Right cardiac atrium (tissue), 5 donors: Measurements from ENCODE around the gene TSC22D2. TPM values are rescaled to one million over a fixed set of nuclear protein-coding genes. Genes with fewer than 3 reads are reported as not detected.
"Not testable (repeated sequence)": the region's sequence is repeated elsewhere in the genome, so short reads cannot be mapped to it uniquely, and the experiment has no call there.

Experiments used
- ATAC-seq, 2 donors: fragments of 200-7000 bp; cut with Tn5 transposase; one replicate each; pipeline versions ENCODE4 v1.8.0 to v1.9.1; 2020; ENCODE audit warnings: moderate library complexity in 2 of 2, mild to moderate bottlenecking in 1 of 2
- DNase-seq, 3 donors: peaks; one replicate each; pipeline ENCODE4 v3.0.0-alpha.2; 2020
- H3K27ac ChIP-seq: one replicate; pipeline ENCODE4 v1.5.1; 2013; ENCODE audit warnings: mild to moderate bottlenecking, low read length, control low read depth, moderate library complexity
- H3K27me3 ChIP-seq: one replicate; pipeline ENCODE4 v1.6.1; 2013; ENCODE audit not compliant: control insufficient read depth, insufficient read depth
- H3K4me1 ChIP-seq: one replicate; pipeline ENCODE4 v1.6.1; 2013; ENCODE audit warnings: low read length; ENCODE audit not compliant: control insufficient read depth, insufficient read depth
- H3K4me3 ChIP-seq: one replicate; pipeline ENCODE4 v1.5.1; 2013; ENCODE audit warnings: low read length, control low read depth
- H3K9me3 ChIP-seq: one replicate; pipeline ENCODE4 v1.6.1; 2013; ENCODE audit warnings: low read length; ENCODE audit not compliant: control insufficient read depth
- WGBS: extraction: QIAGEN DNeasy Blood & Tissue Kit; methylation state at CpG from one replicate; pipeline ENCODE4 v1.1.7; 2013; 5-methylcytosine and 5-hydroxymethylcytosine counted together
- intact Hi-C, 4 donors: fragments of 100-400 bp; cut with DNase I; formaldehyde crosslinking; loops; one replicate each; pipeline versions ENCODE4 v1.11.0 to v1.14.0; 2022 to 2023
- polyA plus RNA-seq: library from polyadenylated mRNA; stranded (reverse); fragments of 200-250 nt; gene quantifications from one replicate; pipeline ENCODE4 v1.2.3, GENCODE V29; 2013
- total RNA-seq, 4 donors: library from RNA; stranded (reverse); fragmentation: NEBNext Ultra II Directional; extraction: Animal tissue kit (Norgen Biotek cat#: 25700); gene quantifications; one replicate each; pipeline ENCODE4 v1.2.1, GENCODE V29; 2021
- donor health status: healthy with polysubstance abuse.
- donor health status: DM: no; HTN: yes; CAD: no.
- donor health status: DM: no; HTN: no; CAD: no.
- donor health status: DM: no; HTN: yes; CAD: no; lungs with severe emphysema.
- donor health status: DM: yes; HTN: yes; CAD: no.

The TSC22D2 gene
- total and polyA plus RNA-seq, 5 donors = 22.6 to 43.6 (median 37.4) TPM

- H3K27ac ChIP-seq = no peak overlapping the region
- no peak overlapping the region for H3K4me3 ChIP-seq
- H3K27me3 ChIP-seq = no peaks in the 10 kb centered on the region
- H3K9me3 ChIP-seq = no peaks in the 10 kb centered on the region
- intact Hi-C loops = no loop called here
- ATAC-seq = no peak
- WGBS = 63% methylated on average over 1 of the region's 1 CpG
- no peaks in the 10 kb centered on the region for H3K4me1 ChIP-seq
- no peak for DNase-seq
These were observed 59.3 kb downstream of the TSC22D2 start for GRCh38 chr3:150467381-150467780.

- Histone ChIP-seq H3K27me3 (no peaks in the 10 kb centered on the region), H3K27ac (no peak overlapping the region), H3K4me3 (no peak overlapping the region), H3K4me1 (no peaks in the 10 kb centered on the region), H3K9me3 (no peaks in the 10 kb centered on the region)
- ATAC-seq = peak; percentile 62 to 90
- intact Hi-C loops = no loop called here
- peak in 2 of 3 donors; percentile 34 to 42 for DNase-seq
- WGBS = 81% methylated on average over 15 of the region's 15 CpGs
These were observed 61.2 kb downstream of the TSC22D2 start for GRCh38 chr3:150469031-150469930.

- peak in 1 of 2 donors; percentile 54 for ATAC-seq
- intact Hi-C loops = no loop called here
- Histone ChIP-seq H3K9me3 (no peaks in the 10 kb centered on the region), H3K4me1 (no peaks in the 10 kb centered on the region), H3K27me3 (no peaks in the 10 kb centered on the region), H3K4me3 (no peak overlapping the region), H3K27ac (no peak overlapping the region)
- 83% methylated on average over 7 of the region's 7 CpGs for WGBS
- no peak for DNase-seq
These were observed 62.0 kb downstream of the TSC22D2 start for GRCh38 chr3:150469931-150470740.

GRCh38 chr3:150472421-150472820, 64.3 kb downstream of the TSC22D2 start:
- no peaks in the 10 kb centered on the region for H3K4me1 ChIP-seq
- H3K9me3 ChIP-seq = no peaks in the 10 kb centered on the region
- 98% methylated on average over 1 of the region's 1 CpG for WGBS
- intact Hi-C loops = no loop called here
- no peak for ATAC-seq
- DNase-seq = no peak
- no peak overlapping the region for H3K27ac ChIP-seq
- no peak overlapping the region for H3K4me3 ChIP-seq
- H3K27me3 ChIP-seq = no peaks in the 10 kb centered on the region

GRCh38 chr3:150473161-150473560, 65.1 kb downstream of the TSC22D2 start:
- intact Hi-C loops, ATAC-seq, H3K4me1 ChIP-seq, H3K27ac ChIP-seq, H3K9me3 ChIP-seq, DNase-seq, H3K27me3 ChIP-seq, H3K4me3 ChIP-seq: not testable (repeated sequence)
- WGBS = 95% methylated on average over 8 of the region's 8 CpGs

GRCh38 chr3:150479370-150479769, 71.3 kb downstream of the TSC22D2 start:
- H3K4me3 ChIP-seq = no peak overlapping the region
- H3K9me3 ChIP-seq = no peaks in the 10 kb centered on the region
- intact Hi-C loops = loop anchor here in 1 of 4 donors (5.0 kb wide), 1 partner anchor 42 kb away; no protein-coding TSS in a partner anchor
- H3K27ac ChIP-seq = no peak overlapping the region
- DNase-seq = no peak
- ATAC-seq = no peak
- no peaks in the 10 kb centered on the region for H3K4me1 ChIP-seq
- no peaks in the 10 kb centered on the region for H3K27me3 ChIP-seq

GRCh38 chr3:150480877-150481276, 72.8 kb downstream of the TSC22D2 start:
- Histone ChIP-seq H3K27ac (no peak overlapping the region), H3K4me1 (no peaks in the 10 kb centered on the region), H3K4me3 (no peak overlapping the region), H3K27me3 (no peaks in the 10 kb centered on the region), H3K9me3 (no peaks in the 10 kb centered on the region)
- DNase-seq = no peak
- ATAC-seq = no peak
- intact Hi-C loops = loop anchor here in 1 of 4 donors (10.0 kb wide), 1 partner anchor 66 kb away; no protein-coding TSS in a partner anchor

GRCh38 chr3:150483226-150483625, 75.1 kb downstream of the TSC22D2 start:
- intact Hi-C loops = loop anchor here in 1 of 4 donors (10.0 kb wide), 1 partner anchor 68 kb away; no protein-coding TSS in a partner anchor
- ATAC-seq (no peak), DNase-seq (no peak)
- no peaks in the 10 kb centered on the region for H3K4me1 ChIP-seq
- H3K27me3 ChIP-seq = no peaks in the 10 kb centered on the region
- no peak overlapping the region for H3K27ac ChIP-seq
- H3K4me3 ChIP-seq = no peak overlapping the region
- H3K9me3 ChIP-seq = no peaks in the 10 kb centered on the region

GRCh38 chr3:150484410-150484809, 76.3 kb downstream of the TSC22D2 start:
- 99% methylated on average over 1 of the region's 1 CpG for WGBS
- Histone ChIP-seq H3K27ac (no peak overlapping the region), H3K9me3 (no peaks in the 10 kb centered on the region), H3K4me1 (no peaks in the 10 kb centered on the region), H3K4me3 (no peak overlapping the region), H3K27me3 (no peaks in the 10 kb centered on the region)
- intact Hi-C loops = loop anchor here in 1 of 4 donors (10.0 kb wide), 1 partner anchor 70 kb away; no protein-coding TSS in a partner anchor
- ATAC-seq = no peak
- DNase-seq = no peak

- ATAC-seq (no peak), DNase-seq (no peak)
- H3K4me1 ChIP-seq = no peaks in the 10 kb centered on the region
- no peak overlapping the region for H3K4me3 ChIP-seq
- no peaks in the 10 kb centered on the region for H3K27me3 ChIP-seq
- H3K27ac ChIP-seq = no peak overlapping the region
- 66% methylated on average over 2 of the region's 2 CpGs for WGBS
- intact Hi-C loops = loop anchor here in 1 of 4 donors (10.0 kb wide), 1 partner anchor 74 kb away; no protein-coding TSS in a partner anchor
- no peaks in the 10 kb centered on the region for H3K9me3 ChIP-seq
These were observed 80.8 kb downstream of the TSC22D2 start for GRCh38 chr3:150488867-150489266.
